ENCODE measurements around the gene SPATA9.

DNA sequence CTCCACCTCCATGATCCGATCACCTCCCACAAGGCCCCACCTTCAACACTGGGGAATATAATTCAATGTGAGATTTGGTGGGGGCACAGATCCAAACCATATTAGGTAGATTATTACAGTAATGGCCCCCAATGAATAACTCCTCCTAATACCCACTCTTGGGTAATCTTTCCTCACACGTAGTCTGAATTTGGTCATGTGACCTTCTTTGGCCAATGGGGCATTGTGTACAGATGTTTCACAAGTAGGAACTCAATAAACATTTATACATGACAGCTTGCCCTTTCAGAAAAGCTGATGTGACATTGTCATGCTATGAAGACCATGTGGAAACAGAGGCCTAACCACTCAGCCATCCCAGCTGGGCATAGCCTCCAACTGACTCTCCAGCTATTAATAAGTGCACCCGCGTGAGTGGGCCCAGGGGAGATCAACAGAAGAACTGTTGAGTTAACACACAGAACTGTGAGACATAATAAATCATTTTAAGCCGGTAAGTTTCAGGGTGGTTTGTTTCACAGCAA lies 52.3 kb downstream of the SPATA9 start:
- no peak for TF ChIP-seq POLR2A (IDR thresholded peaks at IDR 0.05)
- TF ChIP-seq, protein P1, sequence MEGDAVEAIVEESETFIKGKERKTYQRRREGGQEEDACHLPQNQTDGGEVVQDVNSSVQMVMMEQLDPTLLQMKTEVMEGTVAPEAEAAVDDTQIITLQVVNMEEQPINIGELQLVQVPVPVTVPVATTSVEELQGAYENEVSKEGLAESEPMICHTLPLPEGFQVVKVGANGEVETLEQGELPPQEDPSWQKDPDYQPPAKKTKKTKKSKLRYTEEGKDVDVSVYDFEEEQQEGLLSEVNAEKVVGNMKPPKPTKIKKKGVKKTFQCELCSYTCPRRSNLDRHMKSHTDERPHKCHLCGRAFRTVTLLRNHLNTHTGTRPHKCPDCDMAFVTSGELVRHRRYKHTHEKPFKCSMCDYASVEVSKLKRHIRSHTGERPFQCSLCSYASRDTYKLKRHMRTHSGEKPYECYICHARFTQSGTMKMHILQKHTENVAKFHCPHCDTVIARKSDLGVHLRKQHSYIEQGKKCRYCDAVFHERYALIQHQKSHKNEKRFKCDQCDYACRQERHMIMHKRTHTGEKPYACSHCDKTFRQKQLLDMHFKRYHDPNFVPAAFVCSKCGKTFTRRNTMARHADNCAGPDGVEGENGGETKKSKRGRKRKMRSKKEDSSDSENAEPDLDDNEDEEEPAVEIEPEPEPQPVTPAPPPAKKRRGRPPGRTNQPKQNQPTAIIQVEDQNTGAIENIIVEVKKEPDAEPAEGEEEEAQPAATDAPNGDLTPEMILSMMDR (IDR thresholded peaks at IDR 0.05): no peak

Data from body of pancreas (tissue), 4 donors.